HepG2 (cell line): ENCODE results near the gene PIK3C2B. TPM values are rescaled to one million over a fixed set of nuclear protein-coding genes. Genes with fewer than 3 reads are reported as not detected.

Experiments used
- ATAC-seq: fragments of 200-7000 bp; cut with Tn5 transposase; 3 replicates; pipeline ENCODE4 v1.9.1; 2020; ENCODE audit warnings: mild to moderate bottlenecking, moderate library complexity
- BruUV-seq: library from RNA; stranded (reverse); fragments of 400-500 nt; replicated peaks from 2 replicates; lab custom pipeline; 2021; lab: Mats Ljungman, UMichigan
- CTCF ChIA-PET: fragments of 300-600 bp; formaldehyde crosslinking; extraction: SDS; loops from one replicate; lab custom pipeline; 2021; ENCODE audit warnings: low total read pairs, inconsistent platforms, low intra/inter-chr PET ratio; lab: Yijun Ruan, JAX
- POLR2A ChIA-PET: fragments of 350-600 bp; sonication (Branson Sonifier 250); formaldehyde crosslinking; loops from one replicate; lab custom pipeline; 2020; ENCODE audit warnings: antibody characterized with exemption, inconsistent platforms; lab: Yijun Ruan, JAX
- DNase-seq: peaks from one replicate; pipeline ENCODE4 v3.0.0-alpha.2; 2015; ENCODE audit warnings: low spot score
- FAIRE-seq: peaks from 3 replicates; lab custom pipeline; 2011; peaks lifted over from hg19 to GRCh38; lab: Jason Lieb, UNC
- H2AFZ ChIP-seq: one replicate; pipeline ENCODE4 v1.6.1; 2011; ENCODE audit warnings: low read length, inconsistent platforms
- H3K27ac ChIP-seq: fragments of 300-600 bp; 3 replicates; pipeline ENCODE4 v1.8.0; 2011; ENCODE audit warnings: mixed run types, mild to moderate bottlenecking, mixed read lengths, low read length, inconsistent platforms; ENCODE audit not compliant: insufficient read depth; ENCODE audit errors: extremely low read length
- H3K27me3 ChIP-seq, 2 experiments: fragments of 200-600 bp in 1 of 2; 2 replicates in 1 of 2; 3 replicates in 1 of 2; pipeline versions ENCODE4 v1.6.0 to v1.8.0; 2011; ENCODE audit warnings: low read length in 2 of 2, mild to moderate bottlenecking in 2 of 2, moderate library complexity in 2 of 2, inconsistent platforms in 1 of 2; ENCODE audit not compliant: insufficient read depth in 2 of 2, control insufficient read depth in 1 of 2
- H3K36me3 ChIP-seq, 2 experiments: fragments of 200-600 bp in 1 of 2; replicated peaks in 1 of 2; 2 replicates in 1 of 2; 3 replicates in 1 of 2; pipeline versions ENCODE4 v1.5.1 to v1.8.0; 2011; ENCODE audit warnings: low read length in 2 of 2, inconsistent platforms in 1 of 2; ENCODE audit not compliant: insufficient read depth in 2 of 2, control insufficient read depth in 1 of 2
- H3K4me1 ChIP-seq: 2 replicates; pipeline ENCODE4 v1.5.1; 2012; ENCODE audit warnings: low read length, inconsistent platforms; ENCODE audit not compliant: insufficient read depth
- H3K4me2 ChIP-seq: 2 replicates; pipeline ENCODE4 v1.6.0; 2011; ENCODE audit warnings: low read depth, low read length, inconsistent platforms
- H3K4me3 ChIP-seq, 3 experiments: fragments of 200-600 bp in 1 of 3; sonication (generic), shearing (Covaris generic) in 1 of 3; replicated peaks in 1 of 3; 2 replicates each; pipeline ENCODE4 v1.5.1; 2011 to 2016; ENCODE audit warnings: low read length in 3 of 3, inconsistent platforms in 2 of 3, low read depth in 2 of 3, mild to moderate bottlenecking in 2 of 3, control low read depth in 1 of 3, mixed read lengths in 1 of 3; ENCODE audit not compliant: insufficient read depth in 1 of 3
- H3K79me2 ChIP-seq: one replicate; pipeline ENCODE4 v1.6.1; 2011; ENCODE audit warnings: low read length, inconsistent platforms; ENCODE audit not compliant: insufficient read depth
- H3K9ac ChIP-seq: 2 replicates; pipeline ENCODE4 v1.6.0; 2011; ENCODE audit warnings: mild to moderate bottlenecking, low read depth, low read length, inconsistent platforms; ENCODE audit not compliant: insufficient read depth
- H3K9me3 ChIP-seq: 2 replicates; pipeline ENCODE4 v1.5.1; 2012; ENCODE audit warnings: mild to moderate bottlenecking, low read length
- H4K20me1 ChIP-seq: 2 replicates; pipeline ENCODE4 v1.6.0; 2011; ENCODE audit warnings: inconsistent platforms, mild to moderate bottlenecking, low read length, moderate library complexity; ENCODE audit not compliant: insufficient read depth
- AGO1 ChIP-seq: fragments of 200-400 bp; formaldehyde crosslinking; IDR thresholded peaks from 2 replicates; pipeline ENCODE4 v1.6.1; 2017; ENCODE audit warnings: mild to moderate bottlenecking, low read depth, low read length, moderate library complexity; ENCODE audit not compliant: poor library complexity, severe bottlenecking
- GPN1 ChIP-seq: sonication (generic); formaldehyde crosslinking; IDR thresholded peaks from 2 replicates; pipeline ENCODE4 v1.5.1; 2020; ENCODE audit warnings: missing genetic modification reagents, borderline replicate concordance
- LBX2 ChIP-seq: sonication (generic); formaldehyde crosslinking; IDR thresholded peaks from 2 replicates; pipeline ENCODE4 v1.5.0; 2020; ENCODE audit warnings: missing genetic modification reagents, mild to moderate bottlenecking, borderline replicate concordance
- NR2F6 ChIP-seq, 2 experiments: IDR thresholded peaks; 2 replicates each; pipeline ENCODE4 v1.6.1; 2016; ENCODE audit warnings: antibody characterized with exemption in 1 of 2, mild to moderate bottlenecking in 1 of 2
- POLR2G ChIP-seq: fragments of 200-400 bp; formaldehyde crosslinking; IDR thresholded peaks from 2 replicates; pipeline ENCODE4 v1.6.1; 2018; ENCODE audit warnings: mild to moderate bottlenecking, low read depth, low read length, moderate library complexity
- RELA ChIP-seq: sonication (generic); formaldehyde crosslinking; IDR thresholded peaks from 2 replicates; pipeline ENCODE4 v1.4.0; 2020; ENCODE audit warnings: missing genetic modification reagents
- REXO4 ChIP-seq: sonication (generic); formaldehyde crosslinking; IDR thresholded peaks from 2 replicates; pipeline ENCODE4 v1.8.0; 2022; ENCODE audit warnings: missing genetic modification reagents, mild to moderate bottlenecking, borderline replicate concordance
- ZBTB2 ChIP-seq: sonication (generic); formaldehyde crosslinking; IDR thresholded peaks from 2 replicates; pipeline ENCODE4 v1.8.0; 2022; ENCODE audit warnings: low read depth, missing genetic modification reagents
- ZNF333 ChIP-seq: sonication (generic); formaldehyde crosslinking; IDR thresholded peaks from 2 replicates; pipeline ENCODE4 v1.4.0; 2020; ENCODE audit warnings: mild to moderate bottlenecking, missing genetic modification reagents, borderline replicate concordance
- ZNF530 ChIP-seq: sonication (generic); formaldehyde crosslinking; IDR thresholded peaks from 2 replicates; pipeline ENCODE4 v1.5.0; 2020; ENCODE audit warnings: low read depth, mild to moderate bottlenecking, missing genetic modification reagents
- ZNF616 ChIP-seq: sonication (generic); formaldehyde crosslinking; IDR thresholded peaks from 2 replicates; pipeline ENCODE4 v1.5.0; 2020; ENCODE audit warnings: low read depth, mild to moderate bottlenecking, missing genetic modification reagents
- ZNF670 ChIP-seq: sonication (generic); formaldehyde crosslinking; IDR thresholded peaks from 2 replicates; pipeline ENCODE4 v1.8.0; 2022; ENCODE audit warnings: mild to moderate bottlenecking, missing genetic modification reagents, borderline replicate concordance
- ZNF703 ChIP-seq: sonication (generic); formaldehyde crosslinking; IDR thresholded peaks from 2 replicates; pipeline ENCODE4 v1.5.1; 2020; ENCODE audit warnings: missing genetic modification reagents, mild to moderate bottlenecking, moderate library complexity, borderline replicate concordance
- ZSCAN12 ChIP-seq: sonication (generic); formaldehyde crosslinking; IDR thresholded peaks from 2 replicates; pipeline ENCODE4 v1.9.0; 2021; ENCODE audit warnings: mild to moderate bottlenecking, missing genetic modification reagents
- WGBS: methylation state at CpG from one replicate; pipeline ENCODE4 v1.1.6; 2017; ENCODE audit warnings: low lambda C conversion rate; 5-methylcytosine and 5-hydroxymethylcytosine counted together
- in situ Hi-C: cut with HindIII; loops from 2 replicates; pipeline ENCODE4 v1.10.0; 2017; ENCODE audit warnings: low pct_unique_long_range_greater_than_20kb; ENCODE audit not compliant: extremely low pct_ligation_motif_present
- intact Hi-C: fragments of 100-400 bp; cut with micrococcal nuclease; formaldehyde crosslinking; loops from one replicate; pipeline ENCODE4 v1.10.0; 2022; ENCODE audit not compliant: unreplicated experiment
- polyA plus RNA-seq, 8 experiments: library from polyadenylated mRNA; depleted of rRNA in 3 of 8; stranded (reverse) in 7 of 8; unstranded in 1 of 8; fragments of >200 nt; fragmentation: Illumina TruSeq in 4 of 8; extraction: Trizol in 4 of 8; gene quantifications; 2 replicates each; pipeline versions ENCODE4 v1.2.1 to v1.2.3, GENCODE V29; 2011 to 2016; ENCODE audit warnings: low read depth in 4 of 8, missing spikeins in 1 of 8, mixed read lengths in 1 of 8; ENCODE audit not compliant: insufficient read depth in 1 of 8
- total RNA-seq, 5 experiments: library from RNA; depleted of rRNA; stranded (reverse); fragments of >200 nt; fragmentation: Illumina TruSeq; extraction: Trizol; gene quantifications; 2 replicates each; pipeline ENCODE4 v1.2.3, GENCODE V29; 2016; ENCODE audit warnings: low read depth in 1 of 5

Gene PIK3C2B
- total and polyA plus RNA-seq, 2 of the 13 experiments (the other 11 are each of a cell fraction or from before 2014, with no cell fraction given), result 3.4 to 4.5 TPM

DNA sequence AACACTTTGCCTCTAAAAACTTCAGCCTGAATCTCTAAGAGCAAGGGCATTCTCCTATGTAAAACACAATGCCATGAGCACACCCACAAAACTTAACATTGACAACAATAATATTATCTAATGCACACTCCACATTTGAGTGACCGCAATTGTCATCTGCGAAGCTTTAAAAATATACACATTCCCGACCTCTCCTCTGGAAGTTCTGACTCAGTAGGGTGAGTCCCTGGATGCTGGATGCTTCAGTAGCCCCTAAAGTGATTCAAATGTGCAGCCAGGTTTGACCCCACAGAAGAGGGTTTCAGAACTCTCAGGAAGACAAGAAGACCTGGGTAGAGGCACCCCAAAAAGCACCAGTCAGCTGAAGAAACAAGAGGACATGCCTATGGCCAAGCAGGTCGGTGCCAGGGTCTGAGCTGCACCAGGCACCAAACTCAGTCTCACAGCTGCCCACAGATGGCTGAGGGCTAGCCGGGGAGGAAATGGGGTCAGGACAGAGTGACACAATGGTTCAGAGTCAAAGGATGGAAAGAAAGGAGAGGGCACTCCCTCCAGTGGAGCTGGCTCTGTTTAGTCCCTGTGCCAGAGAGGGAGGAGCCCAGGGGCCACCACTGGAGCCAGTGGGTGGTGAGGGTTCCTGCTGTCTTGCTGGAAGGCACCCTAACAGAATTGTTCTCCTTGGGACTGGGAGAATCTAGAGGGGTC, 17.4 kb downstream of the PIK3C2B start:
- Histone ChIP-seq H3K27me3 (no peaks in the 10 kb centered on the region), H3K4me1 (peaks cover 13% of the 10 kb centered on the region), H3K4me2 (no peak overlapping the region), H4K20me1 (no peaks in the 10 kb centered on the region), H2AFZ (no peak overlapping the region), H3K27ac (no peak overlapping the region), H3K79me2 (no peaks in the 10 kb centered on the region), H3K9ac (no peak overlapping the region), H3K9me3 (no peaks in the 10 kb centered on the region), H3K4me3 (no peak overlapping the region)
- no peak for FAIRE-seq
- POLR2A ChIA-PET, result no interaction called here
- intact Hi-C loops, result no loop called here
- CTCF ChIA-PET, result no interaction called here
- ATAC-seq, result peak; percentile 40; the same call in 2 of the 3 replicates
- no peak for TF ChIP-seq GPN1
- TF ChIP-seq RELA (CRISPR knock-in tag), result no peak
- no peak for TF ChIP-seq LBX2 (CRISPR knock-in tag)
- no peak for TF ChIP-seq ZNF530 (CRISPR knock-in tag)
- TF ChIP-seq NR2F6 (IDR thresholded peaks at IDR 0.05), result no peak
- no peak for TF ChIP-seq NR2F6 (CRISPR knock-in tag; IDR thresholded peaks at IDR 0.05)
- TF ChIP-seq ZNF333 (CRISPR knock-in tag), result no peak
- TF ChIP-seq ZSCAN12 (CRISPR knock-in tag), result no peak
- no peak for TF ChIP-seq ZNF616 (CRISPR knock-in tag)
- no peak for TF ChIP-seq ZNF670 (CRISPR knock-in tag)
- no peak for TF ChIP-seq REXO4
- TF ChIP-seq AGO1, result no peak
- TF ChIP-seq ZNF703 (CRISPR knock-in tag), result no peak
- no peak for TF ChIP-seq ZBTB2 (CRISPR knock-in tag)
- no peak for TF ChIP-seq POLR2G
- TF ChIP-seq, all 625 proteins: peak for 0
- H3K36me3 ChIP-seq, result no peaks in the 10 kb centered on the region
- in situ Hi-C loops, result no loop called here
- no peak for DNase-seq
- WGBS, result 70% methylated on average over 5 of the region's 5 CpGs
- no TSS peak for BruUV-seq
